CD1c-positive myeloid dendritic cell (primary cell): ENCODE data around the gene PLXNA4.
A peak's percentile ranks its signal among the peaks of the same experiment; 100 is the strongest.

ENCODE experiments used
- DNase-seq: peaks from one replicate; pipeline ENCODE4 v3.0.0-alpha.2; 2016; ENCODE audit errors: extremely low spot score

The PLXNA4 gene

DNA sequence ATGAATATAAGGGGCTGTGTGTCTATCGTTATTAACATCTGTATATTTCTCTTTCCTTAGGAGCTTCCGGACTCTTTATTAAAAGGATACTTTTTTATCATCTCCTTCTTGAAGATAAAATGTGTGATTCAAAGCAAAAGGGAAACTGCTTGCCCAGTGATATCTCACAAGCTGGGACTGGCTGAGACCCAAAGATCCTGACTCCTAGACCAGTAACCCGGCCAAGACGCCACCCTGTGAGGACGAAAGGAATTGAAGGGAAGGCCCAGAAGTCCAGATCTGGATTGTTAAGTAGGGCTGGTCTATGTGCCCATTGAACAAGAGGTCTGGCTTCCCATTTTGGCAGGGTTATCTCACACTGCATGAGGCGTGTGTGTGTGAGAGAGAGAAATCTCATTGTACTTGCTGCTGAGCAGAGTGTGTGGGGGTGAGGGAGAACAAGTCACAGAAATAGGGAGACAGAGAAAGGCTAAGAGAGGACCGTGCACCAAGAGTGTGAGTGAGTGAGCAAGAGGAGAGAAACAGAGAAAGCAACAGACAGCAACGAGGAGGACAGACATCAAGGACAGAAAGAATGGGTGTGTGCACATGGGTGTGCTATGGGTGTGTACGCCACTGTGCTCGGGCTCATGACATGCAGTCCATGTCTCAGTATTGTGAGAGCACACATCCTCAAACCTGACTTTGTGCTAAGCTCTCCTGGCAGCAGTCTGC, 75.4 kb downstream of the PLXNA4 start:
- DNase-seq = no peak

DNA sequence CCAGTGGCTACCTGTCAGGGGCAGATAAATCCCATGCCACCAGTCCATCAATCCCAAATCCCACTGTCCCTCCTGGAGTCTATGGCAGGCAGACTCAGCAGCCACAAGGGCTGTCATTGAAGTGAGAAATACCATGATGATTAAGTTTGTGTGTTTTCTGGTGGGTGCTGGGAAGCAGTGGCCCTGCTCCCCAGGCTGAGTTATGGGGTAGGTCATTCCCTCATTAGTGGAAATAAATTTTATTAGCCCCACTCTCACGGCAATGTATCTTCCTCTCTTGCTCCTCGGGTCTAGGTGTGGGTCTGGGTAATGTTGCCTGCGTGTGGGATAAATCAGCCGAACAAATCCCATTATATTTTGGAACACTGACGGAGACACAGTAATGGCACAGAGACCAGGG, 76.8 kb downstream of the PLXNA4 start:
- no peak for DNase-seq

DNA sequence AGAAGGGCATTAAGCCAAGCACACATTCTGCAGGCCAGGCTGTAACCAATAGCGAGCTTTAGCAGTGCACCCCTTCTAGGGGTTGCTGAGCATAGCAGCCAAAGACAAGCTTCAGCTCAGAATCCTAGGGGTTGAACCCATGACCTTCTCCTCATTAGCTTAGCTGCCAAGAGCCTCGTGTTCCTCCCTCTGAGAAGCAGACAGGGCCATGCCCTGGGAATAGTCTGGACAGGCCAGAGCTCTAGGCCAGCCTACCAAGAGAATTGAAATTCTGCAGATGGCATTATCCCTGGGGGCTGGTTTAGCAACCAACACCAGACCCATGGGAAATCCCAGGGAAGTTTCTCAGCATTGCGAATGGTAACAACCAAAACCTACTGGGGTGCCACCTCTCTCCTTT, 77.2 kb downstream of the PLXNA4 start:
- DNase-seq = no peak

- no peak for DNase-seq
Observed at GRCh38 chr7:132498319-132498718, 78.0 kb downstream of the PLXNA4 start.

DNA sequence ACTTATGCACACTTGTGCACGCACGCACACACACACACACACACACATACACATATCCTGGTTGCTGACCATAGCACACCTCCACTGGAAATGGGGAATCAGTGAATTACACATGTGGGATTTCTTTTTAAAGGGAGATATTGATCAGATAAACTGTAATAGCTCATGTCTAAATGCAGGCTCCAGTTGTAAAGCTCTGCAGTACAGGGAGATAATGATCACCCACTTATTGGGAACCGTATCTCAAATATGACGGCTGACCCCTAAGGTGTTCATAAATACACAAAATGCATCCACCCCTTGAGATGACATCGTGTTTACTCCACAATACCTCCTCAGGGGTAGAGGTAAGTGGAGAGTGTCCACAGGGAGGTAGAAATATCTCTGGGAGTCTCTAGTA, 79.2 kb downstream of the PLXNA4 start:
- DNase-seq = no peak

DNA sequence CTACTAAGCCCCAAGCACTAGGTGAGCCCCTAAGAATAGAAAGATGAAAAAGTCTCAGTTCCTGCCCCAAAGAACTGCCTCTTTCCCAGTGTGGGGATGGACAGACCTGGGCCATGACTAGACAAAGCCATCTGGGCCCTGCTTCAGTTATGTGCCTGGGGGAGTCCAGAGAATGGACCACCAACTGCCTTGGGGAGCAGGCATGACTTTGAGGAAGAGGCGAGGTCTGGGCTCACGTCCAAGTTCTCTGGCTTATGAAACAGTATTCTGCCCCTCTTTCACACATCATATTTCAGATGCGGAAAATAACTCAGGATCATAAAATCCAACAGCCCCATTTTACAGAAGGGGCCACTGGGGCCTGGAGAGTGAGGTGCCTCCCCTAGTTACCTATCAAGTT, 80.3 kb downstream of the PLXNA4 start:
- no peak for DNase-seq

- no peak for DNase-seq
Observed at GRCh38 chr7:132494474-132494873, 81.8 kb downstream of the PLXNA4 start.

DNA sequence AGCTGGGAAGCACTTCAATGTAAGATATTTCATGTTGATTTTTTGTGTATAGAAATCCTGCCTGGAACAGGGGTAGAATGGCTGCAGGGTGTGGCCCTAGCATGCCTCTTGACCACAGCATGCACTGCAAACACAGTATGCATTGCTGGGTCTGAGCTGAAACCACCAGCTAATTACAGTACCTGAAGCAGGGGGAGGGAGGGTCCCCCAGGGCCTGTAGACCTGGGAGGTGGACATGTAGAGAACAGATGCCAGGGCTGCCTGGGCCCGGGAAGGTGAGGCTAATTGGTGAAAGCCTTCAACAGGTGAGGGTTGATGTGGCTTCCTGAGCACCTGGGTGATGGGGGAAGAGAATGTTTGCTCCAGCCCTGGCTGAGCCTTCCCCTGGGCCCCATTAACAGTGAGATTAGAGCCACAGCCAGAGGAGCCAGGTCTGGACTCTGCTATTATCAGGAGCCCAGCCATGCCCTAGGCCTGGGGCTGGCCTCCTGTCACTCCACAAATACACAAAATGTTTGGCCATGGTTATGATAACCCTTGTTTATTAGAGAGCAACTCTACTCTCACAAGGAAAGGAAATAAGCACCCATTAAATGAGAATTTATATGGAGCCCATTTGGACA, 83.3 kb downstream of the PLXNA4 start:
- no peak for DNase-seq

DNA sequence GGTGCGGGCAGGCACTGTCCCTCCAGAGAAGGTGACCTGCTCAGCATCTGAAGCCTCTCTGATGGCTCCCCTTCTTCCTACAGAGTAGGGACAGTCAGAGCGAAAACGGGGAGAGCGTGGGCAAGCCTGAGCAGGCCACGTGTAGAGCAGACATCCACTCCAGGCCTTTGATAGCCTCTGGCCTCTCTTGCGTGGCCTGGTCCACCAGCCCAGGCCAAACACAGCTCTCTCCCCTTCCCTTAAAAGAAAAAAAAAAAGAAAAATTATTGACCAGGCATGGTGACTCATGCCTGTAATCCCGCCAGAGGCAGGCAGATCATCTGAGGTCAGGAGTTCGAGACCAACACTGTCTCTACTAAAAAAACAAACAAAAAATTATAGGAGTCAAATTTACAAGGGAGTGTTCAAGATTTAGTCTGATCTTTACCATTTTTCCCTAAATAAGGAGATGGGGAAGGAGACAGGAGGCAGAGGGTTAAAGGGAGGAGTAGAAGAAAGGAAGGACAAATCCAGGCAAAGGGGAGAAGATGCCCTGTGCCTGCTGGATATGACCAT, 84.8 kb downstream of the PLXNA4 start:
- DNase-seq = no peak

DNA sequence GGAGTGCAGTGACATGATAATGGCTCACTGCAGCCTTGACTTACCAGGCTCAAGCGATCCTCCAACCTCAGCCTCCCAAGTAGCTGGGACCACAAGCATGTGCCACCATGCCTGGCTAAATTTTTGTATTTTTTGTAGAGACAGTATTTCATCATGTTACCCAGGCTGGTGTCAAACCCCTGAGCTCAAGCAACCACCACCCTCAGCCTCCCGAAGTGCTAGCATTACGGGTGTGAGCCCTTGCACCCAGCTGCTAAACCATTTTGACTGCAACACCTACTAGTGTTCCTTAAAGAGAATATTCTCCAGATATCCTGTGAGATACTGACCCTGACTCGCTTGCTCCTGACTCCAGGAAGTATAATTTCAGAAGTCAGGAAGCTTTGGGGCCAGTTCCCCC, 85.8 kb downstream of the PLXNA4 start:
- no peak for DNase-seq

DNA sequence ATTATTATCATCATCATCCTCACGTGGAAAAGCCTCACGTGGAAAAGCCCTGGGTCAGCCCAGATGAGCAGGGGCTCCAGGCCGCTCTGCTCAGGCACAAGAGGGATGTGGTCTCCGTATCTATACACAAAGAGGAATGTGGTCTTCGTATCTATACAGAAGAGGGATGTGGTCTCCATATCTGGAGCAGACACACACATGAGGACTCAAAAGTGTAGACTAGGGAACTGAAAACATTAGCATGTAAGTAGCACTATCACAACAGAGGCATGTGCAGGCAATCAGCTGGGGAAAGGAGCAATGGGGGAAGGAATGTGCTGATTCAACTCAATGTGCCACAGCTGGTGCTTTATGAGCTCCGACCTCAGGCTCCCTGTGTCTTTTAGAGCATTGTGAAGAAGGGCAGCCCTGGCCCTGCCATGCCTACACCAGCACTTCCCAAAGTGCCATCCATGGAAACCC, 86.5 kb downstream of the PLXNA4 start:
- no peak for DNase-seq

DNA sequence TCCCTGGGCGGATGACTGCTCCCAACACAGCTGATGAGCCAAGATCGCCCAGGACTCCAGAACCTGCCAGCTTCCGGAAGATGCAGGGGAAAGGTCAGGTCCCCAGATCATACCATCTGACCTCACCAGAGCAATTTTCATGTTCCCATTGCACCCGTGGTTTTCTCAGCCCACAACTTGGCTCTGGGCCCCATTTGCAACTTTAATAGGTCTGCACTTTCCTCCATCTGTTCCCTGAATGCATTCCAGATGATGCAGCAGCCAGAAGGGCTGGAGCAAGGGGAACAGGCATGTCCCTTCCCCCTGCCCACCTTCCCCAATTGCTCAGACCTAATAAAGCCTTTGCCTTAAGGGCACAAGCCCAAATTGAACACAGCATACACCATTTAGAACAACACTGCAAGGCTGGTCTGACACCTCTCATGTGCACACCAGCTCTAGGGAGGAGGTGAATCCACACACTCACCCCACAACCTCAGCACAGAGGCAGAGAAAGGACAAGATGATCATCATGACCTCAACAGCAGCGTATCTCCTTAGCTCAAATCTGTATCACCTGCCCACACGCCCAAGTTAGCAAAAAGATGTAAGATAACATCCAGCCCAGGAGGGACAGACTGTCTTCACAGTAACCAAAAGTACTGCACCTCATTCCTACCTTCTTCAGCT, 87.5 kb downstream of the PLXNA4 start:
- no peak for DNase-seq

GRCh38 chr7:132486274-132486610, 90.0 kb downstream of the PLXNA4 start:
- no peak for DNase-seq

DNA sequence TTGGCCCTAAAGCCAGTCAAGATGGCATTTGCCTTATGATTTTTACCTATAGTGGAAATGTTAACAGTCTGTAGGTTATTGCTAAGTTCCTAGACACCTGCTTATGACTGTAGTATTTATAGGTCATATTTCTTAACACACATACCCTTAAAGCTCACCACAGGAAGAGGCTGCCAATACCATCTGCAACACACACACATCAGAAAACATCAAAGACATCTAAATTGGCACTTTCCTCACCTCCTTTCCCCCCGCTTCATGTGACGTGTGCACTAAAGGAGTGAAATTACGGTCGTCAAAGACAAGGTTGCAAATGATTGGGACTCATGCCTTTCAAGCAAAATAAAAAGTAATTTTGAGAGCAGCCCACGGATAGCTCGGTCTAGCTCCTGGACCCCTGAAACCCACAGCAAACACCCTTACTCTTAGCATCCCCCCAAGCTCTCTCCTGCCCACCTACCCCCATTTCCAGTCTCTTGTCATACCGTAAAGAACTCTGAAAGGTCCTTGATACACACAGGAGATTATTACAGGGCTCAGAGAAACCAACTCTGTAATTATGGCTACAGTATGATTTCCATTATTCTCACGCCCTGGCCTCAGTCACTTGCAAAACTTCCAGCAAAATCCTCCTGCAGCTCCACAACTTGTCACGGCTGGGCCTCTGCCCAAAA, 90.5 kb downstream of the PLXNA4 start:
- peak; percentile 24 for DNase-seq

DNA sequence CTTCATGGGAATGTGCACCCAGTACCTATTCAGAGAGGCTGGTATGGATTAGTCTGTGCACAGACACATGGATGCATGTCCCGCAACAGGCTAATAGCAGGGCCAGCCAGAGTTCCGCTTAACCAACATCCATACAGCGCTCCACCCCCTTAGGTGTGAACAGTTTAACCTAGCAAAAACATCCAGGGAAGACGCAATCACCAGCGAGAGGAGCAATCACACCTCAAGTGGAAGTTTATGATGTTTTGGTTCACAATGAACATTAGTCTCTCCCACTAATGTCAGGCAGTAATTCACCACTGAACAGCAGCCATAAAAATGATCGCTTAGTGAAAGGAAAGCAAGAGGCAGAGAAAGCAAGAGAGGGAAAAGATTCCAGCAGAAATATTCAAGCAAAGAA, 91.1 kb downstream of the PLXNA4 start:
- DNase-seq = no peak

DNA sequence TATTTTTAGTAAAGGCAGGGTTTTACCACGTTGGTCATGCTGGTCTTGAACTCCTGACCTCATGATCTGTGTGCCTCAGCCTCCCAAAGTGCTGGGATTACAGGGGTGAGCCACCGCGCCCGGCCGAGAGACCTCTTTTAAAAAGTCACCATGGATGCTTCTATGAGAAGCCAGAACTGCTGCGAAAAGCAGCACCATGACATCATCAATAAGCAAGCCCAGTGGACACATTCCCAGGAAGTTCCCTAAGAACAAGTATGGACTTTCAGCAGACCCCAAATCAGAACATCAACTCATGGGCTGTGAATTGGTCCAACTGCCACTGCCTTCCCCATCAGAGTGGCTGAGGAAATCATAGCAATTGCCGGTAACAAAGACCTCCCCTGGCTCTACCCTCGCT, 93.4 kb downstream of the PLXNA4 start:
- DNase-seq = no peak

GRCh38 chr7:132480534-132480933, 95.7 kb downstream of the PLXNA4 start:
- DNase-seq = no peak

DNA sequence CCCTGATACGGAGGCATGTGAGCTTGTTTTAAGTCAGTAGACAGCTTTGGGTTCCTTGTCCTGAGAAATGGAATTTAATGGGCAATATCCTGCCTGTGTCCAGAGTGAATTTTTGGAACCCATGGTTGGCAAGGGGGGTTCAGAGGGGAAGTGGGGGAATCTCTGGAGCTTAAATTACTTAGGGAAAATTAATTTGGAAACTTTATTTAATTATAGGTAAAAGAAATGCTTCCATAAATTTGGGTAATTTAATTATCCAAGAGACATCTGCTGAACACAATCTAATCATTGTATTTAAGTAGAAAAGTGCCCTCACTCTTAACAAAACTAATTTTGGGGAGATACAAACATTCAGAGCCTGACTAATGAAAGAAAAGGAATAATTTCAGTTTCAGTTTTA, 99.7 kb downstream of the PLXNA4 start:
- DNase-seq = no peak

DNA sequence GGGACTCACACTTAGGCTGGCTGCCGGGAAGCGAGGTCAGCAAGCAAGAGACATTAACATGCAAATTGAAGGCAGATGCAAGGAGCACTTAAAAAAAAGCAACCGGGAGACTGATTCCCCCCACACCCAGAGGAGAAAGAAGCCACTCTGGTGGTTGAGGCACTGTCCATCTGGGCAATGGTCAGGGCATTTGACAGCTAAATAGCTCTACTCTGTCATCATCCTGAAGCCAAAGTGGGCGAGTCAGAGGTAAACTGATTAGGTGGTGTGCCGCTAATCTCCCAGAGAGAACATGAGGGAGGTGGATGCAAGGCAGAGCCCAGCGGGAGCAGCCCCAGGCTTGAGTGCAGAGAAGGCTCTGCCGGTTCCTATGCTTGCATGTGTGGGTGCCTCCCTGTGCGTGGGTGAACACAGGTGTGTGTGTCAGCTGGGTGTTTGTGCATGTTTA, 100.6 kb downstream of the PLXNA4 start:
- DNase-seq = no peak

DNA sequence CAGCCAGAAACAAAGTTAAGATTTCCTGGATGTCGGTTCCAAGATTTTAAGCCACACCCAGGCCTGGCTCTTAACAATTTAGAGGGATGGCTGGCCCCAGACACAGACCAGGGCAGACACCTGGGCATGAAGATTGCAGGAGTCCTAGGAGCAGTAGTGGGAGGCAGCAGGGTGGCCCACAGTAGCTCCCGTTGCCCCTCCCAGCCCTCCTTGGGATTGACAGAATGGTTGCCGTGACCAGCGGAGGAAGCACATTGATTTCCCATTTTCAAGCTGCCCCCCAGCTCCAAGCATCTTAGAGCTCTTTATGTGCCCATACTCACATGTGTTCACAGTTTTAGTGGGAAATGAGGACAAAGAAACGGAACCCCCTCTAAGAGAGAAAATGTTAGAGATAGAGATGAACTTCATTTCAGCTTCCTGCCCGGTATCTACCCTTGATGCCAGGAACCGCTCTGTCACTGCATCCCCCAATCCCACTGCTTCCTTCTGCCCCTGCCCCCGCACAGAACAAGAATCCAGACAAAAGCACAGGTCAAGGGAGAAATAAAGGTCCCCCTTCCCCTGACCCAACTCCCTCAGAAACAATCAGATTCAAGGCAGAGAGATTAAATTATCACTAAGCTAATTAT, 101.1 kb downstream of the PLXNA4 start:
- DNase-seq = no peak

DNA sequence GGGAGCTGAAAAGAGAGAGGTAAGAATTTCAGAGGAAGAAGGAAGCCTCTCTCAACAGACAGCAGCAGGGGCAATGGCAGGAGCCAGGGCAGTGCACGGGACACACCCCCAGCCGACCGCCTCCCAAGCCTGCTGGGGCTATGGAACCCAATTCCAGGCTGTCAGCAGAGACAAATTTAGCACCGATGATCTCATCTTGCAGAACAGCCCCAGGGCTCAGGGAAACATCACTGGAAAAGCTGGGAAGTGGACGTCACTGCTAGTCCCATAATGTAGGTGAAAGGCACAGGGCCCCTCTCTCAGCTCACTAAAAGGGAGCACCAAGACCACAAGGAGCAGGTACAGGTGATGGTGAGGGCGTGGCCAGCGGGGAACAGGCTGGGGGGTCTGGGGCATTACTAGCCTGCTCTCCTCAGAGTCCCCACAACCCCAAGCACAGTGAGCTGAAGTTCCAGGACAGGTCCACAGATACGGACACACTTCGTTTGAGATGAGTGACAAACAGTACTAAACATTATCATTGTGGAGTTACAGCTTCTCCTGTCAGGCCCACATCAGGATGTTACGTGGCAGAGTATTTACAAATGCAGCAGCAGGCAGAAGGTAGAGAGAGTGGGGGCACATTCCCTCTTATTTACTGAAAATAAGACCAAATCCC, 103.7 kb downstream of the PLXNA4 start:
- no peak for DNase-seq
